ENCODE data around the gene SDC3. TPM values are rescaled to one million over a fixed set of nuclear protein-coding genes. Genes with fewer than 3 reads are reported as not detected.
"Not testable (repeated sequence)": the region's sequence is repeated elsewhere in the genome, so short reads cannot be mapped to it uniquely, and the experiment has no call there.

SDC3 gene
- total and polyA plus RNA-seq, 12 donors: 13.1 to 57.7 (median 21.7) TPM

- Histone ChIP-seq H3K4me3 (no peak overlapping the region), H3K27me3 (no peaks in the 10 kb centered on the region), H3K9me3 (peaks cover 0 to 22% (median 12%) of the 10 kb centered on the region in 11 donors), H3K36me3 (peaks cover 0 to 50% (median 23%) of the 10 kb centered on the region in 9 donors), H3K4me1 (peaks cover 0 to 12% (median 0%) of the 10 kb centered on the region in 9 donors), H3K27ac (no peak overlapping the region)
- DNase-seq (no peak), ATAC-seq (no peak)
- intact Hi-C loops (cut with DNase I): no loop called here
- WGBS, 2 donors: 89 to 90% methylated on average over 6 of the region's 6 CpGs
- no peak for TF ChIP-seq CTCF (IDR thresholded peaks at IDR 0.05)
Observed at GRCh38 chr1:30871276-30871871, 37.2 kb downstream of the SDC3 start.

- ATAC-seq: peak in 2 of 8 donors; percentile 14 to 22
Observed at GRCh38 chr1:30870656-30871055, 37.9 kb downstream of the SDC3 start.

GRCh38 chr1:30870035-30870434, 38.5 kb downstream of the SDC3 start:
- H3K36me3 ChIP-seq: peaks cover 0 to 42% (median 23%) of the 10 kb centered on the region in 9 donors
- intact Hi-C loops (cut with DNase I): no loop called here
- WGBS, 2 donors: 81 to 85% methylated on average over 3 of the region's 3 CpGs

More at GRCh38 chr1:30870656-30871055, 37.9 kb downstream of the SDC3 start:
- Histone ChIP-seq H3K4me1 (peaks cover 0 to 8% (median 0%) of the 10 kb centered on the region in 9 donors), H3K27me3 (no peaks in the 10 kb centered on the region), H3K27ac (no peak overlapping the region), H3K9me3 (peaks cover 0 to 22% (median 12%) of the 10 kb centered on the region in 11 donors), H3K36me3 (peaks cover 0 to 43% (median 23%) of the 10 kb centered on the region in 9 donors), H3K4me3 (no peak overlapping the region)
- DNase-seq: no peak
- 99 to 100% methylated on average over 4 of the region's 4 CpGs for WGBS, 2 donors
- intact Hi-C loops (cut with DNase I): no loop called here
- TF ChIP-seq CTCF (IDR thresholded peaks at IDR 0.05): no peak

GRCh38 chr1:30868833-30869435, 39.6 kb downstream of the SDC3 start:
- no peak overlapping the region for H3K4me3 ChIP-seq
- TF ChIP-seq CTCF (IDR thresholded peaks at IDR 0.05): no peak
- WGBS, 2 donors: 91 to 92% methylated on average over 13 of the region's 13 CpGs
- H3K36me3 ChIP-seq: peaks cover 0 to 36% (median 18%) of the 10 kb centered on the region in 9 donors
- H3K4me1 ChIP-seq: no peaks in the 10 kb centered on the region
- ATAC-seq: no peak
- H3K9me3 ChIP-seq: peaks cover 0 to 20% (median 12%) of the 10 kb centered on the region in 11 donors
- H3K27me3 ChIP-seq: no peaks in the 10 kb centered on the region
- H3K27ac ChIP-seq: no peak overlapping the region
- no peak for DNase-seq
- intact Hi-C loops (cut with DNase I): no loop called here

More at GRCh38 chr1:30870035-30870434, 38.5 kb downstream of the SDC3 start:
- Histone ChIP-seq H3K27ac (no peak overlapping the region), H3K27me3 (no peaks in the 10 kb centered on the region), H3K4me3 (no peak overlapping the region), H3K4me1 (peaks cover 0 to 1% (median 0%) of the 10 kb centered on the region in 9 donors), H3K9me3 (peaks cover 0 to 22% (median 12%) of the 10 kb centered on the region in 11 donors)
- DNase-seq (no peak), ATAC-seq (no peak)
- TF ChIP-seq CTCF (IDR thresholded peaks at IDR 0.05): no peak

- peaks cover 0 to 27% (median 12%) of the 10 kb centered on the region in 9 donors for H3K36me3 ChIP-seq
- H3K4me3 ChIP-seq; H3K27ac ChIP-seq; DNase-seq; ATAC-seq; intact Hi-C loops (cut with DNase I); H3K4me1 ChIP-seq; H3K27me3 ChIP-seq: not testable (repeated sequence)
- WGBS, 2 donors: 89 to 92% methylated on average over 4 of the region's 4 CpGs
- H3K9me3 ChIP-seq: peaks cover 0 to 11% (median 8%) of the 10 kb centered on the region in 11 donors
Observed at GRCh38 chr1:30868057-30868456, 40.5 kb downstream of the SDC3 start.
